ENCODE data around the gene HOXA3.

HOXA3 gene

GRCh38 chr7:27165996-27166530, 13.7 kb upstream of the HOXA3 start:
- no peak for DNase-seq

- peak in 1 of 2 donors; percentile 68 for DNase-seq
These were observed 13.0 kb upstream of the HOXA3 start, which contains the start of gene HOXA9 for GRCh38 chr7:27165089-27165995. Gene HOXA9 (minus strand): TSS chr7:27165537. CDS start chr7:27165457, 80 bp downstream.

- DNase-seq = no peak
These were observed 12.1 kb upstream of the HOXA3 start for GRCh38 chr7:27164367-27165088.

- no peak for DNase-seq
These were observed 11.6 kb upstream of the HOXA3 start for GRCh38 chr7:27164045-27164366.

GRCh38 chr7:27163288-27164044, 11.1 kb upstream of the HOXA3 start:
- no peak for DNase-seq

GRCh38 chr7:27162561-27163287, 10.3 kb upstream of the HOXA3 start:
- DNase-seq = no peak

- no peak for DNase-seq
These were observed 9.6 kb upstream of the HOXA3 start for GRCh38 chr7:27161721-27162560.

GRCh38 chr7:27161214-27161720, 8.9 kb upstream of the HOXA3 start:
- no peak for DNase-seq

GRCh38 chr7:27160546-27161213, 8.3 kb upstream of the HOXA3 start:
- DNase-seq = peak; percentile 83 to 86

- DNase-seq = no peak
These were observed 7.8 kb upstream of the HOXA3 start for GRCh38 chr7:27160145-27160545.

GRCh38 chr7:27159266-27160144, 7.1 kb upstream of the HOXA3 start:
- DNase-seq = no peak

GRCh38 chr7:27158436-27159265, 6.3 kb upstream of the HOXA3 start:
- DNase-seq = peak in 1 of 2 donors; percentile 8

- DNase-seq = no peak
These were observed 5.5 kb upstream of the HOXA3 start for GRCh38 chr7:27157702-27158431.

GRCh38 chr7:27156916-27157701, 4.7 kb upstream of the HOXA3 start:
- no peak for DNase-seq

GRCh38 chr7:27156508-27156898, 4.1 kb upstream of the HOXA3 start, which contains the start of gene HOXA7:
Gene HOXA7 (minus strand): TSS chr7:27156675. CDS start chr7:27156545, 130 bp downstream.
- no peak for DNase-seq

GRCh38 chr7:27155816-27156507, 3.6 kb upstream of the HOXA3 start:
- no peak for DNase-seq

Measured in CD4-positive, alpha-beta T cell treated with Interleukin-4 for 1 hour (primary cell).